ENCODE results near the gene COX5A. TPM values are rescaled to one million over a fixed set of nuclear protein-coding genes. Genes with fewer than 3 reads are reported as not detected.

The COX5A gene
- total RNA-seq, 1 donor, result 33.7 TPM

DNA sequence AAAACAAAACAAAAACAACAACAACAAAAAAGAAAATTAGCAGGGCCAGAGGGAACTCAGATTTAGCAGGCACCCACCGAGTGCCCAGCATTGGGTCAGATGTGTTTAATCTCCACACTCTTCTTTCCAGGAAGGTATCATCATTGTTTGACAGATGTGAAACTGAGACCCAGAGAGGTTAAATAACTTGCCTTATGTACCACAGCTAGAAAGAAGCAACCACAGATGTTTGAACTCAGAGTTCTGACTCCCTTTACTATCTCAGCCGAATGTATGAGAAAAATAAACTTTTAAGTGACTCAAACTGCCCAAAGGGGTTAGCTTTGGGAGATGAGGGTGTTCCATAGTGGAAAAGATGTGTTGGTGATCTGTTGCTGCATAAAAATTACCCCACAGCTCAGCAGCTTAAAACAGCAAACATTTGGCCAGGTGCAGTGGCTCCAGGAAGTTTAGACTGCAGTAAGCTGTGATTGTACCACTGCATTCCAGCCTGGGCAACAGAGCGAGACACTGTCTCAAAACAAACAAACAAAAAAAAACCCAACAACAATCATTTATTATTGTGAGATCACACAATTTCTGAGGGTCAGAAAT is 23.2 kb upstream of the COX5A start:
- no peak overlapping the region for H3K4me3 ChIP-seq (ENCODE audit: low read depth, low read length)
- peak; percentile 11 for DNase-seq (ENCODE audit: low read depth)

DNA sequence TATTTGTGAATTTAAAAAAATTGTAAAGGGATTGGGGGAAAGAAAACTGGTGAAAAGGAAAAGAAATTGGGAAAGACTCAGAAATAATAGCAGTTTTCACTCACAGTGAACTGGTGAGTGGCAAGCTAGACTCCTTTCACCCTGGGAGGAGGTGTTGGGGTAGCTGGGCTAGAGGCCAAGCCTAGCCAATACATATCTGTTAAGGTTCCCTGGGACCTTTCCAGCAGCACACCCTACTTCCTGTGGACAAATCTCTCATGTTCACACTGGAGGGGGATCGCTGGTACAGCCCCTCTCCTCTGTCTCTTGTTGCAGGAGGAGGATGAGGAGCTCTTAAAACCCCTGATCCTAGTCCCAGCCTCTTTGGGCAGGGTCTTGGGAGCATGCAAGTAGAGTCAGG is 22.4 kb upstream of the COX5A start:
- TF ChIP-seq CTCF (IDR thresholded peaks at IDR 0.05; ENCODE audit: insufficient read depth, low read depth, low read length), result no peak
- no peak for DNase-seq (ENCODE audit: low read depth)
- H3K4me3 ChIP-seq (ENCODE audit: low read depth, low read length), result no peak overlapping the region

More for the DNA sequence above, 23.2 kb upstream of the COX5A start:
- TF ChIP-seq CTCF (IDR thresholded peaks at IDR 0.05; ENCODE audit: insufficient read depth, low read depth, low read length), result no peak

- no peak overlapping the region for H3K4me3 ChIP-seq (ENCODE audit: low read depth, low read length)
- TF ChIP-seq CTCF (IDR thresholded peaks at IDR 0.05; ENCODE audit: insufficient read depth, low read depth, low read length), result no peak
- no peak for DNase-seq (ENCODE audit: low read depth)
Measured at GRCh38 chr15:74959586-74959939, 21.7 kb upstream of the COX5A start.

DNA sequence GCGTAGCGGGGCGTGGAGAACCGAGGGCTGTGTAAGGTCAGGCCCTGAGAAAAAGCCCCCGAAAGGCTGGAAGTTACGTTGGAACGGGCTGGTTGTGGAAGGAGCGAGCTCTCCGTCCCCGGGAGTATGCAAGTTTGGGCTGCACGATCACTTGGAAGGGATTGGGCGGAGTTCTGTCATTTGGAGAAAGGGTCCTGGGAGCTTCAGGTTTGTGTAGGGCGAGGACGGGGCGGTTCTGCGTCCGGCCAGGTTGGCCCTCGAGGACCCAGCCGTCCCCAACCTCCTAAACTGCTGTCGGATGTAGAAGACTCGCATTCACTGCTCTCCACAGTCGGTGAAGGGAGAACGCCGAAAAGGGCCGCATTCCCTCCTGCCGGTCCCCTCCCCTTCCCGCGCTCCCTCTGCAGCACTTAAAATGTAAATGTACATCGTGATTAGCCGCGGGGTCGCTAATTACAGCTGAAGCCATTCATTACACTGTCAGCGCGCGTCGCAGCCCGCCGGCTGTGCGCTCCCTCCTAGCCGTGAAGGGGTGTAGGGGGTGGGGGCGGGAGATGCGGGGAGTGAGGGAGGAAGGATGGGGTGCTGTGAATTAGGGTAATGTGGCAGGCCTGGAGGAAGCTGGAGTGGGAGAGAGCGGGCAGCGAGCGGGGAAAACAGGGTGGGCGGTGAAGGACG is 21.2 kb upstream of the COX5A start:
- H3K4me3 ChIP-seq (ENCODE audit: low read depth, low read length), result peak overlapping the region; percentile 83
- no peak for TF ChIP-seq CTCF (IDR thresholded peaks at IDR 0.05; ENCODE audit: insufficient read depth, low read depth, low read length)
- no peak for DNase-seq (ENCODE audit: low read depth)

GRCh38 chr15:74958320-74958907 is 20.5 kb upstream of the COX5A start:
- no peak for TF ChIP-seq CTCF (IDR thresholded peaks at IDR 0.05; ENCODE audit: insufficient read depth, low read depth, low read length)
- peak overlapping the region; percentile 83 for H3K4me3 ChIP-seq (ENCODE audit: low read depth, low read length)
- DNase-seq (ENCODE audit: low read depth), result peak; percentile 30

DNA sequence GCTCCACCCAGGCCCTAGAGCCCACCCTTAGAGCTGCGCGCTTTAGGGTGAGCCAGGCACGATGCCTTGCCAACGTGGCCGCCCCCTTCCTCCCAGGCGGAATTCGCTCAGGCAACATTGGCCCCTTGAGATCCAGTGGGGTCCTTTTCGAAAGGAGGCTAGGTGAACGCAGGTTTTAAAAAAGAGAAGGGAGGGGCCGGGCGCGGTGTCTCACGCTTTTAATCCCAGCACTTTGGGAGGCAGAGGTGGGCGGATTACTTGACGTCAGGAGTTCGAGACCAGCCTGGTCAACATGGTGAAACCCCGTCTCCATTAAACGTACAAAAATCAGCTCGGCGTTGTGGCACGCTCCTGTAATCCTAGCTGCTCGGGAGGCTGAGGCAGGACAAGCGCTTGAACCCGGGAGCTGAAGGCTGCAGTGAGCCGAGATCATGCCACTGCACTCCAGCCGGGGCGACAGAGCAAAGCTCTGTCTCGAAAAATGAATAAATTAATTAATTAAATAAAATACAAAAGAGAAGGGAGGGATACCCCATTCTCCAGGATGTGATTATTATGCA is 19.7 kb upstream of the COX5A start:
- peak; percentile 56 for DNase-seq (ENCODE audit: low read depth)
- H3K4me3 ChIP-seq (ENCODE audit: low read depth, low read length), result peak overlapping the region; percentile 83
- TF ChIP-seq CTCF (IDR thresholded peaks at IDR 0.05; ENCODE audit: insufficient read depth, low read depth, low read length), result no peak

All from fibroblast of villous mesenchyme (primary cell).